Measurements from ENCODE around the gene ATRN.
"Not testable (repeated sequence)": the region's sequence is repeated elsewhere in the genome, so short reads cannot be mapped to it uniquely, and the experiment has no call there.

The ATRN gene

DNA sequence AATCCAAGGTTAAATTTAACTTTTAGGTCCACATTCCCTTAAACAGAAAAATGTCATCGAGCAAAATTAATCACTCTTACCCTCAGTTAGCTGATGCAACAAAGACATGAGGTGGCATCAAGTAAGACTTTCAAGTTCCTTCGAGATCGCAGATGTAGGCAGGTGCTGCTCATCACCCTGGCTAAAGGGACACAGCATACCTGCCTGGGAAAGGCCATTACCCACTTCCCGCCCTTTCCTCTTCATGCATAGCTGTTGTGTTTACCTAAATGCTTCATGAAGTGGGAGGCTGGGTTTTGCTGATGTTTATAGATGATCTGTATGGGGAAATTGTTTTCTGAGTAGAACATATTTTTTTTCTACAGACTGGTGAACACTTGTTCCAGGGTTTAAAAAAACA is 124.7 kb downstream of the ATRN start:
- no peak overlapping the region for H3K4me3 ChIP-seq (ENCODE audit: low read depth, low read length)
- ChIA-PET POLR2A (no interaction called here), CTCF (interaction anchor here (1.3 kb wide), 1 partner anchor 32 kb away, joined by 5 read pairs; no protein-coding TSS in a partner anchor)
- TF ChIP-seq, protein P1, sequence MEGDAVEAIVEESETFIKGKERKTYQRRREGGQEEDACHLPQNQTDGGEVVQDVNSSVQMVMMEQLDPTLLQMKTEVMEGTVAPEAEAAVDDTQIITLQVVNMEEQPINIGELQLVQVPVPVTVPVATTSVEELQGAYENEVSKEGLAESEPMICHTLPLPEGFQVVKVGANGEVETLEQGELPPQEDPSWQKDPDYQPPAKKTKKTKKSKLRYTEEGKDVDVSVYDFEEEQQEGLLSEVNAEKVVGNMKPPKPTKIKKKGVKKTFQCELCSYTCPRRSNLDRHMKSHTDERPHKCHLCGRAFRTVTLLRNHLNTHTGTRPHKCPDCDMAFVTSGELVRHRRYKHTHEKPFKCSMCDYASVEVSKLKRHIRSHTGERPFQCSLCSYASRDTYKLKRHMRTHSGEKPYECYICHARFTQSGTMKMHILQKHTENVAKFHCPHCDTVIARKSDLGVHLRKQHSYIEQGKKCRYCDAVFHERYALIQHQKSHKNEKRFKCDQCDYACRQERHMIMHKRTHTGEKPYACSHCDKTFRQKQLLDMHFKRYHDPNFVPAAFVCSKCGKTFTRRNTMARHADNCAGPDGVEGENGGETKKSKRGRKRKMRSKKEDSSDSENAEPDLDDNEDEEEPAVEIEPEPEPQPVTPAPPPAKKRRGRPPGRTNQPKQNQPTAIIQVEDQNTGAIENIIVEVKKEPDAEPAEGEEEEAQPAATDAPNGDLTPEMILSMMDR (IDR thresholded peaks at IDR 0.05; ENCODE audit: insufficient read depth, low read length, missing control alignments), result no peak
- DNase-seq (ENCODE audit: low read depth, low spot score), result no peak

DNA sequence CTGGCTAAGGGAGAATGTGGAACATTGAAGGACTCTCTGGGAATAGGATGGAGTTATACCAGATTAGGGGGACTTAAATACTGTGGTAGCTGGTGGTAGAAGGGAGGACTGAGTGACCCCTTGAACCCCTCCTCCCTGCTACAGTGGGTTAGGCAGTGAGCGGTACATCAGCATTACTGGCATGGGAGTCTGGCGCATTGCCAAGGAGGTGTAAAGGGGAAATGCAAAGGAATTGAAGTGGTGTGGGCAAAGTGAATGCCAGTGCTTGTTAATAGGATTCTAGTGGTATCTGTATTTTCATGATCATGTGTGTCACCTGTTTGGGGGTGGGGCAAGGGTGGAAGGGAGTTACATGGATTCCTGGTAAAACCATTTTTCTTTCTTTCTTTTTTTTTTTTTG is 132.3 kb downstream of the ATRN start:
- ChIA-PET CTCF (no interaction called here), POLR2A (no interaction called here)
- no peak overlapping the region for H3K4me3 ChIP-seq (ENCODE audit: low read depth, low read length)
- DNase-seq (ENCODE audit: low read depth, low spot score), result no peak
- TF ChIP-seq, protein P1 (IDR thresholded peaks at IDR 0.05; ENCODE audit: insufficient read depth, low read length, missing control alignments), result no peak

GRCh38 chr20:3605386-3605886 is 134.6 kb downstream of the ATRN start:
- POLR2A ChIA-PET; CTCF ChIA-PET; DNase-seq (ENCODE audit: low read depth, low spot score); H3K4me3 ChIP-seq (ENCODE audit: low read depth, low read length): not testable (repeated sequence)

GRCh38 chr20:3606021-3606420 is 135.2 kb downstream of the ATRN start:
- TF ChIP-seq, protein P1 (IDR thresholded peaks at IDR 0.05; ENCODE audit: insufficient read depth, low read length, missing control alignments), result no peak
- no peak overlapping the region for H3K4me3 ChIP-seq (ENCODE audit: low read depth, low read length)
- POLR2A ChIA-PET, result no interaction called here
- DNase-seq (ENCODE audit: low read depth, low spot score), result no peak
- CTCF ChIA-PET, result interaction anchor here (0.7 to 2.3 kb wide), 2 partner anchors 43 to 47 kb away, joined by 3 to 8 read pairs; no protein-coding TSS in a partner anchor

GRCh38 chr20:3611901-3612300 is 141.1 kb downstream of the ATRN start:
- POLR2A ChIA-PET, result no interaction called here
- CTCF ChIA-PET, result no interaction called here
- no peak overlapping the region for H3K4me3 ChIP-seq (ENCODE audit: low read depth, low read length)
- TF ChIP-seq, protein P1 (IDR thresholded peaks at IDR 0.05; ENCODE audit: insufficient read depth, low read length, missing control alignments), result no peak
- DNase-seq (ENCODE audit: low read depth, low spot score), result no peak

DNA sequence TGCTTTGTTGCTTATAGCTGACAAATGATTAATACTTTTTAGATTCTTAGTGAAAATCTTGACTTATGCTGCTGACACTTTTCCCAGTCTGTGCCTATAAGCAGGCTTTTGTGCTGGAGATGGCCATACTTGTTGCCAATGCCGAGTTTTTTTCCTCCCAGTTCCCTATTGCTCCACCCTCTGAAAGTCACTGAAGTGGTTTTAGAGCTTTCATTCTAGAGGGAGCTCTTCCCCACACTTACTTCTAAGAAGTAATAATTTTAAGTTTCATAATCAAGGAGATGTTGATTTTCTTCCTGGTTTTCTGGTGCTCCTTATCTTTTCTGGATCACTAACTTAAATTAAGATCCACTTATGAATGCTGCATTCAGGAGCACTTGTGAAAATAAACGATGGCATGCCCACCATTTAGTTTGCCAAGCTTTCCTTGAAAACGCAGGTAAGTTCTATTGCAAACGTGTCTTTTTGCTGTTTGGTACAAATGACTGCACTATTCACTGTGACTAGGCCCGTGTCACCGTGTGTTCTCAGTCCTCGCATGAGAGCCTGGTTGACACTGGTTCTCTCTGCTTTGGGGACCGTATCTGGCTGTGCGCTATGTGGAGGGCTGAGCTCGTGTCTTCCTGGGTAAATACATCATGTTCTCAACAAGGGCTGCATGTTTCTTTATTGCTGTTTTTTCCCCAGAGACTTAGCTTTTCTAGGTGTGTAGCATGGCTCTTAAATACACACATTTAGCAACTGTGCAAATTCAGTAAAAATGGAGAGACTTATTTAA is 142.2 kb downstream of the ATRN start:
- DNase-seq (ENCODE audit: low read depth, low spot score), result no peak
- no peak overlapping the region for H3K4me3 ChIP-seq (ENCODE audit: low read depth, low read length)
- TF ChIP-seq, protein P1 (IDR thresholded peaks at IDR 0.05; ENCODE audit: insufficient read depth, low read length, missing control alignments), result no peak
- CTCF ChIA-PET, result interaction anchor here (0.9 to 2.8 kb wide), 3 partner anchors 22 to 205 kb away, joined by 3 to 12 read pairs (median 4); partner anchors contain the start of gene DNAAF9
- POLR2A ChIA-PET, result no interaction called here
